Suprapubic skin (tissue), 3 donors: ENCODE data around the gene JPH2.

ENCODE experiments used
- CTCF ChIP-seq, 2 donors: fragments of 200-600 bp in 1 of 2; fragments of 450-650 bp in 1 of 2; sonication (generic) in 1 of 2; IDR thresholded peaks; one replicate each; pipeline ENCODE4 v1.5.1; 2016 to 2019; ENCODE audit warnings: antibody characterized with exemption in 2 of 2, mild to moderate bottlenecking in 1 of 2, moderate library complexity in 1 of 2
- EP300 ChIP-seq: sonication (generic); formaldehyde crosslinking; IDR thresholded peaks from one replicate; pipeline ENCODE4 v1.6.1; 2017; ENCODE audit warnings: antibody characterized with exemption
- POLR2A ChIP-seq, 2 donors: fragments of 450-650 bp; IDR thresholded peaks; one replicate each; pipeline ENCODE4 v1.6.1; 2017; ENCODE audit warnings: antibody characterized with exemption in 2 of 2, mild to moderate bottlenecking in 2 of 2, moderate library complexity in 2 of 2

- TF ChIP-seq CTCF (IDR thresholded peaks at IDR 0.05) (no peak), POLR2A (IDR thresholded peaks at IDR 0.05) (no peak), EP300 (no peak)
Observed at GRCh38 chr20:44176833-44177534, 10.0 kb downstream of the JPH2 start.
